Endothelial cell of umbilical vein (primary cell): Measurements from ENCODE around the gene TMEM81.

Experiments used
- CTCF ChIP-seq, 2 donors: IDR thresholded peaks; 1 replicate in 1 of 2; 2 replicates in 1 of 2; pipeline ENCODE4 v1.5.1; 2011; ENCODE audit warnings: low read length in 2 of 2, mild to moderate bottlenecking in 2 of 2, moderate library complexity in 2 of 2, control low read depth in 1 of 2, inconsistent platforms in 1 of 2, low read depth in 1 of 2; ENCODE audit not compliant: insufficient read depth in 1 of 2; ENCODE audit errors: extremely low read depth in 1 of 2
- EZH2 ChIP-seq: IDR thresholded peaks from 2 replicates; pipeline ENCODE4 v1.6.1; 2012; ENCODE audit warnings: borderline replicate concordance, low read depth, mild to moderate bottlenecking, moderate library complexity, low read length, inconsistent platforms; ENCODE audit not compliant: severe bottlenecking
- FOS ChIP-seq: IDR thresholded peaks from 2 replicates; pipeline ENCODE4 v1.6.1; 2011; ENCODE audit warnings: mild to moderate bottlenecking, low read length, moderate library complexity, borderline replicate concordance; ENCODE audit not compliant: insufficient read depth
- POLR2A ChIP-seq: IDR thresholded peaks from 2 replicates; pipeline ENCODE4 v1.6.1; 2012; ENCODE audit warnings: low read depth, mild to moderate bottlenecking, control low read depth, low read length
- POLR2AphosphoS5 ChIP-seq: IDR thresholded peaks from 2 replicates; pipeline ENCODE4 v1.6.1; 2012; ENCODE audit warnings: low read depth, mild to moderate bottlenecking, control low read depth, low read length, moderate library complexity; ENCODE audit not compliant: insufficient read depth
- TF ChIP-seq, protein P1 (sequence below): IDR thresholded peaks from 2 replicates; pipeline ENCODE4 v1.6.1; 2011; ENCODE audit not compliant: insufficient read depth, insufficient read length

DNA sequence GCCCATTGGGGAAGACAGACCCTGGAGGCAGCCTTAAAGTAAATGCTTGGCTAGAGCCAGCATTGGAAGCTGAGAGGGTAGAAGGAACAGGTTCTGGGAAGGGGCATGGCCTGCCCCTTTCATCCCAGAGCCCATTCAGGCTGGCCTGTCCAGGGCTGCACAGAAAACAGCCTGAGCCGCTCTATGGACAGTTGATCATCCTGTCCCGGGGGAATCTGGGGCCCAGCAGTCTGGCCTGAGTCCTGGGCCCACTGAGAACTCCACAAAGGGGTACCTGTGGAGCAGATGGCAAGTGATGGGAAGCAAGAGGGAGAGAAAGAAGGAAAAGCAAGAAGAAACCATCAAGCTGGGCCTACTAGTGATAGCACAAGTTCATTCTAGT is 13.2 kb downstream of the TMEM81 start:
- TF ChIP-seq CTCF (IDR thresholded peaks at IDR 0.05; ENCODE audit: extremely low read depth in 1 of 2, insufficient read depth in 1 of 2, low read depth in 1 of 2, low read length in 2 of 2) (no peak), POLR2A (no peak), POLR2AphosphoS5 (no peak), FOS (no peak), EZH2 (no peak)
- TF ChIP-seq, protein P1, sequence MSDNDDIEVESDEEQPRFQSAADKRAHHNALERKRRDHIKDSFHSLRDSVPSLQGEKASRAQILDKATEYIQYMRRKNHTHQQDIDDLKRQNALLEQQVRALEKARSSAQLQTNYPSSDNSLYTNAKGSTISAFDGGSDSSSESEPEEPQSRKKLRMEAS: no peak
